Suprapubic skin (tissue), 4 donors: ENCODE results near the gene ADGRD2. TPM values are rescaled to one million over a fixed set of nuclear protein-coding genes. Genes with fewer than 3 reads are reported as not detected.
A peak's percentile ranks its signal among the peaks of the same experiment; 100 is the strongest.

Source experiments
- DNase-seq, 2 donors: peaks; one replicate each; pipeline ENCODE4 v3.0.0-alpha.2; 2019; ENCODE audit warnings: low spot score in 2 of 2
- H3K27ac ChIP-seq: fragments of 200-600 bp; sonication (generic); one replicate; pipeline ENCODE4 v1.5.1; 2019
- H3K27me3 ChIP-seq: fragments of 200-600 bp; sonication (generic); one replicate; pipeline ENCODE4 v1.5.1; 2019
- H3K36me3 ChIP-seq: fragments of 200-600 bp; sonication (generic); one replicate; pipeline ENCODE4 v1.5.1; 2019
- H3K4me1 ChIP-seq: fragments of 200-600 bp; sonication (generic); one replicate; pipeline ENCODE4 v1.5.1; 2019
- H3K4me3 ChIP-seq: fragments of 200-600 bp; sonication (generic); one replicate; pipeline ENCODE4 v1.5.1; 2019; ENCODE audit warnings: mild to moderate bottlenecking
- H3K9me3 ChIP-seq: fragments of 200-600 bp; sonication (generic); one replicate; pipeline ENCODE4 v1.5.1; 2019
- CTCF ChIP-seq, 2 donors: fragments of 200-600 bp in 1 of 2; fragments of 450-650 bp in 1 of 2; sonication (generic) in 1 of 2; IDR thresholded peaks; one replicate each; pipeline ENCODE4 v1.5.1; 2016 to 2019; ENCODE audit warnings: antibody characterized with exemption in 2 of 2, mild to moderate bottlenecking in 1 of 2, moderate library complexity in 1 of 2
- EP300 ChIP-seq: sonication (generic); formaldehyde crosslinking; IDR thresholded peaks from one replicate; pipeline ENCODE4 v1.6.1; 2017; ENCODE audit warnings: antibody characterized with exemption
- POLR2A ChIP-seq, 2 donors: fragments of 450-650 bp; IDR thresholded peaks; one replicate each; pipeline ENCODE4 v1.6.1; 2017; ENCODE audit warnings: antibody characterized with exemption in 2 of 2, mild to moderate bottlenecking in 2 of 2, moderate library complexity in 2 of 2
- POLR2AphosphoS5 ChIP-seq, 3 donors: sonication (generic); formaldehyde crosslinking; IDR thresholded peaks; one replicate each; pipeline ENCODE4 v1.6.1; 2017; ENCODE audit warnings: antibody characterized with exemption in 3 of 3
- whole genome bisulfite sequencing: methylation state at CpG from one replicate; pipeline ENCODE4 v1.1.5; 2018; 5-methylcytosine and 5-hydroxymethylcytosine counted together
- total RNA-seq, 4 donors: library from RNA; depleted of rRNA; stranded (reverse); fragments of >200 nt; gene quantifications; one replicate each; pipeline ENCODE4 v1.1.0, GENCODE V29; 2016

Gene ADGRD2
- total RNA-seq, 4 donors from 2014 or later: 0.31 to 7.7 TPM; not detected in 2

DNA sequence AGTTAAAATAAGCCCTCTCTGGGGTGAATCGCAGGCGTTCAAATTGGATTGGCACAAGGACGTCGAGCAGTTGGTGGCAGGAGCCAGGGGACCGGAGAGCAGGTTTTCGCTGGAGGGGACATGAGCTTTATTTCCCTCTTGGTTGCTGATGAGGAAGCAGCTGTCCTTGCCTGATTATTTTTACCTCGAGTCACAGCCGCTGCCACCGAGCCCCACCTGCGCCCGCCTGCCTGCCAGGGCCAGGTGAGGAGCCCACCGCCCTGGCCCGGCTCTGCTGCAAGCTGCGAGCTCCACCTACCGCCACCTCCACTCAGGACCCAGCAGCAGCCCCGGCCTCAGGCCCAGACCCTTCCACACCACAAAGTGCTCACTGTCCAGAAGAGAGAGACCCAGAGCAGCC lies 9.0 kb upstream of the ADGRD2 start:
- Histone ChIP-seq H3K27ac (no peak overlapping the region), H3K36me3 (no peaks in the 10 kb centered on the region), H3K27me3 (peaks cover 25% of the 10 kb centered on the region), H3K9me3 (no peaks in the 10 kb centered on the region), H3K4me1 (no peaks in the 10 kb centered on the region), H3K4me3 (no peak overlapping the region)
- TF ChIP-seq EP300: no peak
- no peak for TF ChIP-seq POLR2A (IDR thresholded peaks at IDR 0.05)
- TF ChIP-seq CTCF (IDR thresholded peaks at IDR 0.05): no peak
- TF ChIP-seq POLR2AphosphoS5 (IDR thresholded peaks at IDR 0.05): no peak
- DNase-seq: peak in 1 of 2 donors; percentile 38
- WGBS: 73% methylated on average over 16 of the region's 16 CpGs

GRCh38 chr9:124442379-124442778 lies 7.9 kb upstream of the ADGRD2 start:
- Histone ChIP-seq H3K36me3 (no peaks in the 10 kb centered on the region), H3K27ac (no peak overlapping the region), H3K27me3 (peaks cover 30% of the 10 kb centered on the region), H3K4me1 (no peaks in the 10 kb centered on the region), H3K4me3 (no peak overlapping the region), H3K9me3 (no peaks in the 10 kb centered on the region)
- DNase-seq: no peak
- TF ChIP-seq POLR2AphosphoS5 (IDR thresholded peaks at IDR 0.05) (no peak), EP300 (no peak), CTCF (IDR thresholded peaks at IDR 0.05) (no peak), POLR2A (IDR thresholded peaks at IDR 0.05) (no peak)

DNA sequence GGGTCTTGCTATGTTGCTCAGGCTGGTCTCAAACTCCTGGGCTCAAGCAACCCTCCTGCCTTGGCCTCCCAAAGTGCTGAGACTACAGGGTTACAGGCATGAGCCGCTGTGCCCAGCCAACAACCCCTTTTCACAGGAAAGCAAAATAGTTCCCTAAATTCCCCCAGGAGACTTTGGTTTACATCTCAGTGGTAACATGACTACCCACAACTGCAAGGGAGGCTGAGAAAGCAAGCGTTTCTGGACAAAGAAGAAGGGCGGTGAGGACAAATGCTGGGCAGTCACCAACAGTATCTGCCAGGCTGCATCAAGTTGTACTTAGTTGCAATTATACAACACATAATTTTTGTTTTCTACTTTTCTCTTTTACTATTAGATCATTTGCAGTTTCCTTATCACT lies 7.4 kb upstream of the ADGRD2 start:
- no peaks in the 10 kb centered on the region for H3K36me3 ChIP-seq
- H3K9me3 ChIP-seq: no peaks in the 10 kb centered on the region
- peak in 1 of 2 donors; percentile 7 for DNase-seq
- H3K4me1 ChIP-seq: no peaks in the 10 kb centered on the region
- H3K27me3 ChIP-seq: peaks cover 30% of the 10 kb centered on the region
- TF ChIP-seq CTCF (IDR thresholded peaks at IDR 0.05): no peak
- TF ChIP-seq POLR2A (IDR thresholded peaks at IDR 0.05): no peak
- no peak for TF ChIP-seq EP300
- TF ChIP-seq POLR2AphosphoS5 (IDR thresholded peaks at IDR 0.05): no peak
- no peak overlapping the region for H3K4me3 ChIP-seq
- WGBS: 85% methylated on average over 3 of the region's 3 CpGs
- no peak overlapping the region for H3K27ac ChIP-seq

GRCh38 chr9:124443625-124444024 lies 6.6 kb upstream of the ADGRD2 start:
- no peaks in the 10 kb centered on the region for H3K4me1 ChIP-seq
- H3K27me3 ChIP-seq: peaks cover 25% of the 10 kb centered on the region
- no peak for DNase-seq
- no peaks in the 10 kb centered on the region for H3K9me3 ChIP-seq
- H3K36me3 ChIP-seq: no peaks in the 10 kb centered on the region
- 84% methylated on average over 2 of the region's 2 CpGs for WGBS
- no peak overlapping the region for H3K27ac ChIP-seq
- no peak overlapping the region for H3K4me3 ChIP-seq
- no peak for TF ChIP-seq POLR2AphosphoS5 (IDR thresholded peaks at IDR 0.05)
- no peak for TF ChIP-seq CTCF (IDR thresholded peaks at IDR 0.05)
- no peak for TF ChIP-seq POLR2A (IDR thresholded peaks at IDR 0.05)
- TF ChIP-seq EP300: no peak

DNA sequence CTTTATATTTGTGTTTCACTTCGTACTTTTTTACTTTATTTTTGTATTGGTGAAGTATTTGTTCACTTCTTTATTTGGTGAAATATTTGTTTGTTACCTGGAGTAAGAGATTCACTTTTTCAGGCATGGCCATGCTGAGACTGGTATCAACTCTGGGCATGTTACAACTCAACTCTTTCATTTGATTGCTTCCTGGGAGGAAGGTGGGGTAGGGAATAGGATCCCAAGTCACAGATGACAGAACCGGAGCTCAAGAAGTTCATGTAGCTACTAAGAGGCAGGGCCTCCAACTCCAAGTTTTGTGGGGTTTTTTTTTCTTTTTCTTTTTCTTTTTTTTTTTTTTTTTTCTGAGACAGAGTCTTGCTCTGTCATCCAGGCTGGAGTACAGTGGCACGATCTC lies 6.1 kb upstream of the ADGRD2 start:
- H3K4me3 ChIP-seq: no peak overlapping the region
- TF ChIP-seq CTCF (IDR thresholded peaks at IDR 0.05) (no peak), POLR2AphosphoS5 (IDR thresholded peaks at IDR 0.05) (no peak), EP300 (no peak), POLR2A (IDR thresholded peaks at IDR 0.05) (no peak)
- no peaks in the 10 kb centered on the region for H3K4me1 ChIP-seq
- WGBS: 48% methylated on average over 3 of the region's 3 CpGs
- H3K27ac ChIP-seq: no peak overlapping the region
- DNase-seq: no peak
- H3K9me3 ChIP-seq: no peaks in the 10 kb centered on the region
- H3K36me3 ChIP-seq: no peaks in the 10 kb centered on the region
- peaks cover 25% of the 10 kb centered on the region for H3K27me3 ChIP-seq
